Sciatic nerve (tissue), 2 donors: Measurements from ENCODE around the gene MAML2. TPM values are rescaled to one million over a fixed set of nuclear protein-coding genes. Genes with fewer than 3 reads are reported as not detected.

Source experiments
- ATAC-seq: fragments of 200-7000 bp; cut with Tn5 transposase; one replicate; pipeline ENCODE4 v1.9.1; 2020; ENCODE audit warnings: mild to moderate bottlenecking, moderate library complexity
- DNase-seq: peaks from one replicate; pipeline ENCODE4 v3.0.0-alpha.2; 2020; ENCODE audit warnings: low spot score
- intact Hi-C: fragments of 100-400 bp; cut with DNase I; formaldehyde crosslinking; loops from one replicate; pipeline ENCODE4 v1.14.2; 2022
- microRNA-seq: library from miRNA; unstranded; fragments of <30 nt; microRNA quantifications from one replicate; pipeline ENCODE4 v1.2.0, GENCODE V29; 2020
- total RNA-seq: library from RNA; stranded (reverse); fragmentation: NEBNext Ultra II Directional; extraction: Animal tissue kit (Norgen Biotek cat#: 25700); gene quantifications from one replicate; pipeline ENCODE4 v1.2.1, GENCODE V29; 2021
- donor health status: DM: no; HTN: no; CAD: no.
- donor health status: DM: no; HTN: no; CAD: no.

Gene MAML2
- total RNA-seq, 1 donor from 2014 or later: 30.4 TPM

- DNase-seq (no peak), ATAC-seq (no peak)
- intact Hi-C loops: no loop called here
Observed at GRCh38 chr11:95944623-95945022, 398.4 kb downstream of the MAML2 start.

- ATAC-seq: no peak
- intact Hi-C loops: no loop called here
- DNase-seq: no peak
Observed at GRCh38 chr11:95943546-95943945, 399.4 kb downstream of the MAML2 start.

- intact Hi-C loops: no loop called here
- DNase-seq (no peak), ATAC-seq (no peak)
Observed at GRCh38 chr11:95939091-95939490, 403.9 kb downstream of the MAML2 start.

- DNase-seq (no peak), ATAC-seq (no peak)
- intact Hi-C loops: no loop called here
Observed at GRCh38 chr11:95937358-95937757, 405.6 kb downstream of the MAML2 start.

GRCh38 chr11:95933594-95933993 lies 409.4 kb downstream of the MAML2 start:
- DNase-seq: no peak
- intact Hi-C loops: no loop called here
- no peak for ATAC-seq

GRCh38 chr11:95931916-95932315 lies 411.1 kb downstream of the MAML2 start:
- ATAC-seq: no peak
- intact Hi-C loops: no loop called here
- no peak for DNase-seq

GRCh38 chr11:95930948-95931347 lies 412.0 kb downstream of the MAML2 start:
- intact Hi-C loops: no loop called here
- DNase-seq: no peak
- no peak for ATAC-seq

- ATAC-seq (no peak), DNase-seq (no peak)
- intact Hi-C loops: no loop called here
Observed at GRCh38 chr11:95926726-95927125, 416.3 kb downstream of the MAML2 start.

Small RNA genes lying within 50 kb of the gene (microRNA-seq; reads per million reads assigned to microRNA genes)
- 1.1 reads per million for gene MIR1260B

Other genes starting within 250 kb of the MAML2 start
- gene CCDC82, start 46.7 kb upstream of the MAML2 start, total RNA-seq: 46.9 TPM
- 13.4 TPM for gene JRKL, start 46.8 kb upstream of the MAML2 start, total RNA-seq